ENCODE results near the gene UBE2E1.
"Not testable (repeated sequence)": the region's sequence is repeated elsewhere in the genome, so short reads cannot be mapped to it uniquely, and the experiment has no call there.

The UBE2E1 gene

GRCh38 chr3:23856286-23856685, 50.5 kb downstream of the UBE2E1 start:
- DNase-seq (ENCODE audit: low spot score) = no peak

- no peak for DNase-seq (ENCODE audit: low spot score)
Measured at GRCh38 chr3:23859012-23859743, 53.4 kb downstream of the UBE2E1 start.

GRCh38 chr3:23859839-23860382, 54.2 kb downstream of the UBE2E1 start:
- DNase-seq (ENCODE audit: low spot score) = no peak

GRCh38 chr3:23861689-23862088, 55.9 kb downstream of the UBE2E1 start:
- no peak for DNase-seq (ENCODE audit: low spot score)

- DNase-seq (ENCODE audit: low spot score) = no peak
Measured at GRCh38 chr3:23863060-23863459, 57.3 kb downstream of the UBE2E1 start.

- DNase-seq (ENCODE audit: low spot score) = no peak
Measured at GRCh38 chr3:23864931-23865330, 59.2 kb downstream of the UBE2E1 start.

GRCh38 chr3:23865595-23866396, 60.0 kb downstream of the UBE2E1 start:
- no peak for DNase-seq (ENCODE audit: low spot score)

- no peak for DNase-seq (ENCODE audit: low spot score)
Measured at GRCh38 chr3:23867400-23867799, 61.6 kb downstream of the UBE2E1 start.

GRCh38 chr3:23867838-23868237, 62.1 kb downstream of the UBE2E1 start:
- no peak for DNase-seq (ENCODE audit: low spot score)

- no peak for DNase-seq (ENCODE audit: low spot score)
Measured at GRCh38 chr3:23869977-23870662, 64.4 kb downstream of the UBE2E1 start.

- not testable (repeated sequence) for DNase-seq (ENCODE audit: low spot score)
Measured at GRCh38 chr3:23870663-23871043, 64.9 kb downstream of the UBE2E1 start.

- not testable (repeated sequence) for DNase-seq (ENCODE audit: low spot score)
Measured at GRCh38 chr3:23871361-23871760, 65.6 kb downstream of the UBE2E1 start.

- DNase-seq (ENCODE audit: low spot score) = no peak
Measured at GRCh38 chr3:23872330-23872729, 66.6 kb downstream of the UBE2E1 start.

GRCh38 chr3:23873941-23874340, 68.2 kb downstream of the UBE2E1 start:
- no peak for DNase-seq (ENCODE audit: low spot score)

- DNase-seq (ENCODE audit: low spot score) = no peak
Measured at GRCh38 chr3:23874359-23875112, 68.8 kb downstream of the UBE2E1 start.

- DNase-seq (ENCODE audit: low spot score) = no peak
Measured at GRCh38 chr3:23875113-23875725, 69.5 kb downstream of the UBE2E1 start.

GRCh38 chr3:23876923-23877322, 71.2 kb downstream of the UBE2E1 start:
- no peak for DNase-seq (ENCODE audit: low spot score)

GRCh38 chr3:23877329-23877980, 71.7 kb downstream of the UBE2E1 start:
- DNase-seq (ENCODE audit: low spot score) = no peak

- no peak for DNase-seq (ENCODE audit: low spot score)
Measured at GRCh38 chr3:23879485-23879884, 73.7 kb downstream of the UBE2E1 start.

GRCh38 chr3:23880703-23881339, 75.1 kb downstream of the UBE2E1 start:
- DNase-seq (ENCODE audit: low spot score) = no peak
